ENCODE results near the gene BMP7. TPM values are rescaled to one million over a fixed set of nuclear protein-coding genes. Genes with fewer than 3 reads are reported as not detected.

BMP7 gene
- total and polyA plus RNA-seq, 2 experiments from 2014 or later = 15.9 to 22.8 TPM

- H3K27ac Mint-ChIP-seq = no peak overlapping the region
- H3F3A ChIP-seq (replicated peaks; ENCODE audit: low read depth) = no peaks in the 10 kb centered on the region
- no peak for DNase-seq (ENCODE audit: low spot score)
- no peaks in the 10 kb centered on the region for H3K36me3 ChIP-seq (ENCODE audit: insufficient read depth)
- H3K79me2 ChIP-seq (replicated peaks; ENCODE audit: insufficient read depth) = no peaks in the 10 kb centered on the region
- H3K9me3 Mint-ChIP-seq = no peaks in the 10 kb centered on the region
- H3K4me3 ChIP-seq = no peak overlapping the region
- TF ChIP-seq CTCF (conservative IDR thresholded peaks at IDR 0.05; ENCODE audit: low read depth in 2 of 2) (no peak), JUNB (IDR thresholded peaks at IDR 0.05; ENCODE audit: unreplicated experiment) (no peak), CREB1 (CRISPR knock-in tag; IDR thresholded peaks at IDR 0.05; ENCODE audit: low read depth) (no peak), STAT1 (IDR thresholded peaks at IDR 0.05; ENCODE audit: unreplicated experiment) (no peak), POLR2AphosphoS5 (IDR thresholded peaks at IDR 0.05; ENCODE audit: low read depth) (no peak), ZNF114 (CRISPR knock-in tag; IDR thresholded peaks at IDR 0.05) (no peak), EZH2 (IDR thresholded peaks at IDR 0.05; ENCODE audit: low read depth, unreplicated experiment) (no peak), EZH2phosphoT487 (IDR thresholded peaks at IDR 0.05; ENCODE audit: unreplicated experiment) (no peak), NANOG (IDR thresholded peaks at IDR 0.05; ENCODE audit: borderline replicate concordance) (no peak), ZNF331 (CRISPR knock-in tag; IDR thresholded peaks at IDR 0.05; ENCODE audit: low read depth) (no peak), REST (IDR thresholded peaks at IDR 0.05; ENCODE audit: unreplicated experiment) (no peak)
- no peaks in the 10 kb centered on the region; the same call in 2 of the 3 replicates for H3K4me1 Mint-ChIP-seq
- H3K9me2 ChIP-seq (ENCODE audit: insufficient read depth) = peaks cover 5% of the 10 kb centered on the region; the same call in 1 of the 2 replicates
- H3K36me3 Mint-ChIP-seq (ENCODE audit: low read depth) = no peaks in the 10 kb centered on the region
- ATAC-seq = no peak
- no peak overlapping the region for H2AFZ ChIP-seq
- H3K27me3 Mint-ChIP-seq (ENCODE audit: insufficient read depth, low read depth, poor library complexity) = peaks cover 3% of the 10 kb centered on the region
- no peak overlapping the region for H3K4me3 Mint-ChIP-seq
- no peaks in the 10 kb centered on the region for H4K20me1 ChIP-seq (replicated peaks; ENCODE audit: insufficient read depth)
- H3K27me3 ChIP-seq (ENCODE audit: insufficient read depth) = no peaks in the 10 kb centered on the region
- H3K4me1 ChIP-seq (ENCODE audit: insufficient read depth) = no peaks in the 10 kb centered on the region
- H3K4me2 ChIP-seq = no peak overlapping the region
- no peak overlapping the region for H3K27ac ChIP-seq (ENCODE audit: low read depth)
These were observed 118.2 kb downstream of the BMP7 start for GRCh38 chr20:57148263-57148662.

GRCh38 chr20:57147185-57147584, 119.3 kb downstream of the BMP7 start:
- Histone ChIP-seq H2AFZ (no peak overlapping the region), H4K20me1 (replicated peaks; ENCODE audit: insufficient read depth) (no peaks in the 10 kb centered on the region), H3K27me3 (ENCODE audit: insufficient read depth) (no peaks in the 10 kb centered on the region), H3F3A (replicated peaks; ENCODE audit: low read depth) (no peaks in the 10 kb centered on the region), H3K36me3 (ENCODE audit: insufficient read depth) (no peaks in the 10 kb centered on the region), H3K9me2 (ENCODE audit: insufficient read depth) (peaks cover 5% of the 10 kb centered on the region; the same call in 1 of the 2 replicates), H3K79me2 (replicated peaks; ENCODE audit: insufficient read depth) (no peaks in the 10 kb centered on the region), H3K27ac (ENCODE audit: low read depth) (no peak overlapping the region), H3K4me3 (no peak overlapping the region), H3K4me2 (no peak overlapping the region), H3K4me1 (ENCODE audit: insufficient read depth) (no peaks in the 10 kb centered on the region)
- H3K36me3 Mint-ChIP-seq (ENCODE audit: low read depth) = no peaks in the 10 kb centered on the region
- H3K4me1 Mint-ChIP-seq = no peaks in the 10 kb centered on the region
- H3K27me3 Mint-ChIP-seq (ENCODE audit: insufficient read depth, low read depth, poor library complexity) = peaks cover 2% of the 10 kb centered on the region
- H3K4me3 Mint-ChIP-seq = no peak overlapping the region
- TF ChIP-seq CTCF (conservative IDR thresholded peaks at IDR 0.05; ENCODE audit: low read depth in 2 of 2) (no peak), ETS1 (IDR thresholded peaks at IDR 0.05) (no peak), CREB1 (CRISPR knock-in tag; IDR thresholded peaks at IDR 0.05; ENCODE audit: low read depth) (no peak), EZH2 (IDR thresholded peaks at IDR 0.05; ENCODE audit: low read depth, unreplicated experiment) (no peak)
- ATAC-seq (no peak), DNase-seq (ENCODE audit: low spot score) (no peak)
- no peak overlapping the region for H3K27ac Mint-ChIP-seq
- no peaks in the 10 kb centered on the region for H3K9me3 Mint-ChIP-seq

All from GM23338 (cell line).